NCI-H146 treated with DMSO at 0.1 percent for 48 hours (cell line): ENCODE results near the gene DPRX.

ENCODE experiments used
- DNase-seq: peaks from one replicate; lab custom pipeline; 2025; ENCODE audit not compliant: unreplicated experiment; lab: John Stamatoyannopoulos, UW

The DPRX gene

DNA sequence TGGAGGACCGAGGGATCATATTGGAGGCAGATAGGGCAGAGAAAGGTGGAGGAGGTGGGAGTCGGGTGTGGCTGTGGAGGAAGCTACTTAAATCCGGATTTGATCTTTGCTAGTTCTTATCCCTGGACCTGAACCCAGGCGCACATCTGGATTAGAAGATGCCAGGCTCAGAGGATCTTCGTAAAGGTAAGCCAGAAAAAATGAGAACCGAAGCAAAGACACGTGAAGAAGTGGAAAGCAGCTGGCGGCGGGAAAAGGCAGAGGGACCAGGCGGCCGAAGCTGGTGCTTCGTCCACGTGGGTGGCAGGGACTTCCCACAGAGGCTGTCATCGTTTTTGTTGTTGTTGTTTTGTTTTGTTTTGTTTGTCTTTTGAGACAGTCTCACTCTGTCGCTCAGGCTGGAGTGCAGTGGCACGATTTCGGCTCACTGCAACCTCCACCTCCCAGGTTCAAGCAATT, at the start of gene DPRX:
DPRX (plus strand) TSS at position 51 of the 459 bp plus-strand sequence; CDS start at position 159, 108 bp downstream.
- DNase-seq = no peak

- no peak for DNase-seq
These were observed 48.6 kb upstream of the DPRX start for GRCh38 chr19:53583181-53583580.

GRCh38 chr19:53586277-53586691, 45.5 kb upstream of the DPRX start:
- no peak for DNase-seq

DNA sequence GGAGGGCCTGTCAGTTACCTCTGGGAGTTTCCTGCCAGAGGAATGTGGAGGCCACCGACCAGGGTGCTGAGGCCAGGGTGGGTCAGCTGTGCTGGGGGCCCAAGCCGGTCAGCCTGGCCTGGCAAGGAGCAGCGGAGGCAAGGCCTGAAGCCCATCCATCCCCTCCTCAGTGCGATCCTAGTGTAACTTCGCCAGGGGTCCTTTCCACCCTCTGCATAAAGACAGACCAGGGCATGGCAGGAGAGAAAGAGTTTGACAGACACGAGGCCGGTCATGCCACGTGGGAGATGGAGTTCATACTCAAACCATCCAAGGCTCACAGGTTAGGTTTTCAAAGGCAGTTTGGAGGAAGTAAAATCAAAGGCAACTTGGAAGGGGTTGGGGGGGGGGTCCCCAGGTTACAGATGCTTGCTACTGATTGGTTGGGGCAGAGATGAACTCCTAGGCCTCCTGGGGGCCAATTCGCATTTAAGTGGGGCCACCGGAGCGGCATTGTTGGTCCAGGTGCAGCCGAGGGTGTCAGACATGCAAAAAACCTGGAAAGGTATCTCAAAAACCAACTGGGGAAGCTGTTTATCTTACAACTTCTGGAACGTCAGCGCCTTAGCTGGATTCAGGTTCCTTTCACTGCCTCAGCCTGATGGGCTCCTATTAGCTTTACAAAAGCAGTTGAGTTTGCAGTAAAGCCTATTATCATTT, 36.8 kb upstream of the DPRX start:
- DNase-seq = no peak

DNA sequence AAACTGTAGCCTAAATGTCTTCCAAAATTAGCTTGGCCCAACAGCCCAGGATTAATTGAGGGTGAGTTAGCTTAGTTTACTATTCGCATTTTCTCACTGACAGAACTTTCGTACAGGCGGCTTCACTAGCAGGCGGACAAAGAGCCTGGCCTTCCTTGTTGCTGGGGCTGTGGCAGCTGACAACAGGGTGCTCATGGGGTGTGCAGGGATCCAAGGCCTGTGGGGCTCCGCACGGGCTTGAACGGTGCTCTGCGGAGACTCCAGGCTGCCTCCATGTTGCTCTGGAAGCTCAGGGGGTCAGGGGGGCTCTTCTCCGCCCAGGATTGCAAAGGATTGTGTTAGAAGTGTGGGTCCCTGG, 36.3 kb upstream of the DPRX start:
- no peak for DNase-seq

DNA sequence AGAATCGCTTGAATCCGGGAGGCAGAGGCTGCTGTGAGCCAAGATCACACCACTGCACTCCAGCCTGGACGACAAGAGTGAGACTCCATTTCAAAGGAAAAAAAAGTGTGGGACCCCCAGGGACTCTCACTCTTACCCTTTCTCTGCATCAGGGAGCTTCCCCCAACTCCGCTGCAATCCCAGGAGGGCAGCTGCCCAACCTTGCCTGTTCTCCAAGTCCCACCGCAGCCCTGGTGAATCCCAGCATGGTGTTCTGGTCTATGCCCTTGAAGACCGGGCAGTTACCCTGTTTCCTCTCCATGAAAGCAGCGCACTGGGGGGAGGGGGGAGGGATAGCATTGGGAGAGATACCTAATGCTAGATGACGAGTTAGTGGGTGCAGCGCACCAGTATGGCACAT, 35.7 kb upstream of the DPRX start:
- no peak for DNase-seq

GRCh38 chr19:53597023-53597422, 34.8 kb upstream of the DPRX start:
- DNase-seq = no peak

DNA sequence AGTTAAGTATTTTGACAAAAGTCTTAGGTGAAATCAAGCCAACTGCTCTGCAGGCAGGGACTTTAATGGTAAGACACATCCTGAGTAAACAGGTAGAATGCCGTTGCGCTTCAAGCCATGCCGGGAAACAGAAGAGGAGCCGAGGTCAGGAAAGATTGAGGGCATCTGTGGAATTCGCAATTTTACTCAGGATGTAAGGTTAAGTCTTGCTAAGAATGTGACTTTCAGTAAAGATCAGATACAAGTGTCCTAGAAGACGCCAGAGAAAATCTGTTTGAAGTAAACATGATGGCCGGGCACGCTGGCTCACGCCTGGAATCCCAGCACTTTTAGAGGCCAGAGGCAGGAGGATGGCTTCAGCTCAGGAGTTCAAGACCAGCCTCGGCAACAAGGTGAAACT, 33.4 kb upstream of the DPRX start:
- DNase-seq = no peak

GRCh38 chr19:53600217-53600616, 31.6 kb upstream of the DPRX start:
- DNase-seq = no peak

DNA sequence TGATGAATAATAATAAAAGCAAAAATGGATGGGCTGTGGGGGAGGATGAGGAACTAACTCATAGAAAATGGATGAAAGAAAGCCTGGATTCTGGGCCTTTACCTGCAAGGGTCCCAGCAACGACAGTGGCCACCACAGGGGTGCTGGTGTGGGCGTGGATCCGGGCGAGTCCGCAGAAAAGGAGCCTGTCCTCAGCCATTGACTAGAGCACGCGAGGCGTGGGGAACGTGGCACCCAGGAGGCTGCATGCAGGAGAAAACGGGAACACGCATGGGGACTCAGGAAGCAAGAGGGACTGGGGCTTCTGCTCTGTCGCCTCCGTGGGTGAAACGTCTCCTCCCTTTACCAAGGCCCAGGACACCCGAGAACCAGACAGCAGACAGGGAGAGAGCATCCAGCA, 25.8 kb upstream of the DPRX start:
- no peak for DNase-seq

DNA sequence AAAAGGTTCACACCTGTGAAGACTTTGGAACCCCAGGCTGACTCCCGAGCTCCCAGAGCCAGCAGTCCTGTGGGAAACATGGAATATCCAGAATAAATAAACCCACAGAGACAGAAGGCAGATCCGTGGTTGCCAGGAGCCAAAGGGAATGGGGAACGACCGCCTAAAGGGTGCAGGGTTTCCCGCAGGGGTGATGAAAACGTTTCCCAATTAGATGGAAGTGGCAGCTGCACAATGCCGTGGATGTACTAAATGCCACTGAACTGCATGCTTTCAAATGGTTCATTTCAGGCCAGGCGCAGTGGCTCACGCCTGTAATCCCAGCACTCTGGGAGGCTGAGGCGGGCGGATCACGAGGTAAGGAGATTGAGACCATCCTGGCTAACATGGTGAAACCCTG, 23.4 kb upstream of the DPRX start:
- no peak for DNase-seq

GRCh38 chr19:53612762-53613526, 18.9 kb upstream of the DPRX start:
- DNase-seq = no peak

GRCh38 chr19:53621885-53622740, 9.7 kb upstream of the DPRX start:
- DNase-seq = no peak

DNA sequence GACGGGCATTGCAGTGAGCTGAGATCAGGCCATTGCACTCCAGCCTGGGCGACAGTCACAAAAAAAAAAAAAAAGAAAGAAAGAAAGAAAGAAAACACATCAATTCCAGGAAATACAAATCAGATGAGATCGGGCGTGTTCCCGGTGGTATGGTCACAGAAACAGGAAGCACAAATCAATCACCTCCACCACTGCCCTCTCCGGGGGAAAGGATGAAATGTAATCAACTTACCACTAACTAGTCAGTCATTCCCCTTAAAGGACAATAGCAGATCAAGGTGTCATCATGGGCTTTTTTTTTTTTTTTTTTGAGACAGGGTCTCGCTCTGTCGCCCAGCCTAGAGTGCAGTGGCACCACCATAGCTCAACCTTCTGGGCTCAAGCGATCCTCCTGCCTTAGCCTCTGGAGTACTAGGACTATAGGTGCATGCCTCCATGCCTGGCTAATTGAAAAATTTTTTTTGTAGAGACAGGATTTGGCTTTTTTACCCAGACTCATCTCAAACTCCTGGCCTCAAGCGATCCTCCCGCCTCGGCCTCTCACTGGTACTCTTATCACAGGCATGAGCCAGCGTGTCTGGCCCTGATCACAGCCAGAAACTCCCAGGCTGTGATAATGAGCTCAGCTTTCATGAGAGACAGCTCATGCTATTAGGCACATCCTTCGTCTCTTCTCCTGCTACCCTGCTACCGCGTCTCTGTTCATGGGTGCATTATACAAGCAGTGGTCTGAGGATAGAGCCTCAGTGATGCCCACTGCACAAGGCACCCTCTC, 6.8 kb upstream of the DPRX start:
- DNase-seq = no peak

GRCh38 chr19:53626486-53626885, 5.3 kb upstream of the DPRX start:
- DNase-seq = no peak

DNA sequence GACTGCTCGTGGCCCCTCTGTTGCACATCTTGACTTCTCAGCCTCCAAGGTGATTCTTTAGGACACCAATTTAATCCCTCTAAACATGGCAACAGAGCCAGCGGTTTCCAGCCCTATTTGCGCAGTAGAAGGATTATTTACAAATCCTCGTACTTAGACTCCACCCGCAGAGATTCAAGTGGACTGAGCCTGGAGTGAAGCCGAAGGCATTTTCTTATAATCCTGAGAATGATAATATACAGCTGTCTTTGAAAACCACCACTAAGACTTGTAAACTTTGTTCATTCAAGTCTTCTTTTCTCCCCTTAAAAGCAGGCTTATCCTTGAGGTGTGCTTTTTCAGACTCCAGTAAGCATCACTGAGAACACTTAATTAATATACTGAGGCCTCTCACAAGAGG, 4.8 kb upstream of the DPRX start:
- no peak for DNase-seq

DNA sequence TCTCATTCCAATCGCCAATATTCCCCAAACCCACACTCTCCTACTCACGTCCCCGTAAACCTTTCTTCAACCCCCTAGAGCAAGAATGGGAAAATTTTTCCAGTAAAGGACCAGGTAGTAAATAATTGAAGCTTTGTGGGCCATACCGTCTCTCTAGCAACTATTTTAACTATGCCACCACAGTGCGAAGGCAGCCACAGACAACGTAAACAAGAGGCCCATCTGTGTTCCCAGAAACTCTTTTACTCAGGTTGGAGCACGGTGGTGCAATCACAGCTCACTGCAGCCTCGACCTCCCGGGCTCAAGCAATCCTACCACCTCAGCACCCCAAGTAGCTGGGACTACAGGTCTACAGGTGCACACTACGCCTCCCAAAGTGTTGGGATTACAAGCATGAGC, 3.0 kb downstream of the DPRX start:
- no peak for DNase-seq

- no peak for DNase-seq
These were observed 7.7 kb downstream of the DPRX start for GRCh38 chr19:53639471-53639870.

DNA sequence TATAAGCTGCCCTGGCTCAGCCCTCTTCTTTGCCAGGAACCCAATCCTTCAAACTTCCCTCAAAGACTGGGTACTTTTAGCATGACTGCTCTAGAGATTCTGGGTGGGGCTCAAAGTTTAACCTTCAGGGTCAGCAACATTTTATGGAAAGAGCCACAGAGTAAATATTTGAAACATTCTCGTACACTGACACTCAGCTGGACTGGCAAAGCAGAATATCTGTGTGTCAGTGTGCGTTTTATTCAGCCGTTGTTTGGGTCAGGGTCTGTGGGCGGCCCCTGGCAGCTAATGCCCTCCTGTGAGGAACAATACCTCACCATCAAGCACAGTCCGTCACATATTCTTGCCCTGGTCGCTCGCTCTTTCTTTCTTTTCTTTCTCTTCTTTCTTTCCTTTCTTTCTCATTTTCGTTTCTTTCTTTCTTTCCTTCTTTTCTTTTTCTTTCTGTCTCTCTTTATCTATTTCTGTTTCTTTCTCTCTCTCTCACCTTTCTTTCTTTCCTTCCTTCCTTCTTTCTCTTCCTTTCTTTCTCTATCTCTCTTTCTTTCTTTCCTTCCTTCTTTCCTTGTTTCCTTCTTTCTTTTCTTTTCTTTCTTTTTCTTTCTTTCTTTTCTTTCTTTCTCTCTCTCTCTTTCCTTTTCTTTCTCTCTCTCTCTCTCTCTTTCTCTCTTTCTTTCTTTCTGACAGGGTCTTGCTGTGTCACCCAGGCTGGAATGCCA, 10.7 kb downstream of the DPRX start:
- no peak for DNase-seq

- no peak for DNase-seq
These were observed 12.4 kb downstream of the DPRX start for GRCh38 chr19:53644061-53644816.
